GM21825 (cell line): Measurements from ENCODE around the gene CTNND2.

Experiments used
- ATAC-seq: cut with Tn5 transposase; IDR thresholded peaks from one replicate; pipeline ENCODE4 v1.9.1; 2021; ENCODE audit warnings: mild to moderate bottlenecking, moderate library complexity; ENCODE audit not compliant: unreplicated experiment

CTNND2 gene

GRCh38 chr5:11277323-11277722 is 626.9 kb downstream of the CTNND2 start:
- ATAC-seq = no peak

- ATAC-seq = no peak
Observed at GRCh38 chr5:11273180-11273903, 630.9 kb downstream of the CTNND2 start.

- ATAC-seq = no peak
Observed at GRCh38 chr5:11269515-11269914, 634.7 kb downstream of the CTNND2 start.

GRCh38 chr5:11268891-11269290 is 635.4 kb downstream of the CTNND2 start:
- ATAC-seq = no peak

- ATAC-seq = no peak
Observed at GRCh38 chr5:11266331-11266730, 637.9 kb downstream of the CTNND2 start.

- ATAC-seq = no peak
Observed at GRCh38 chr5:11261241-11261640, 643.0 kb downstream of the CTNND2 start.

- ATAC-seq = no peak
Observed at GRCh38 chr5:11258001-11258400, 646.2 kb downstream of the CTNND2 start.

- ATAC-seq = no peak
Observed at GRCh38 chr5:11252523-11252922, 651.7 kb downstream of the CTNND2 start.

GRCh38 chr5:11252075-11252474 is 652.2 kb downstream of the CTNND2 start:
- no peak for ATAC-seq

- no peak for ATAC-seq
Observed at GRCh38 chr5:11251247-11251646, 653.0 kb downstream of the CTNND2 start.

- no peak for ATAC-seq
Observed at GRCh38 chr5:11248966-11249365, 655.3 kb downstream of the CTNND2 start.

- no peak for ATAC-seq
Observed at GRCh38 chr5:11247224-11247623, 657.0 kb downstream of the CTNND2 start.

GRCh38 chr5:11240293-11241190 is 663.7 kb downstream of the CTNND2 start:
- ATAC-seq = no peak

GRCh38 chr5:11239261-11240015 is 664.8 kb downstream of the CTNND2 start:
- ATAC-seq = no peak

- ATAC-seq = no peak
Observed at GRCh38 chr5:11234501-11234911, 669.7 kb downstream of the CTNND2 start.

GRCh38 chr5:11230890-11231289 is 673.4 kb downstream of the CTNND2 start:
- ATAC-seq = no peak

GRCh38 chr5:11227064-11227463 is 677.2 kb downstream of the CTNND2 start:
- no peak for ATAC-seq

- no peak for ATAC-seq
Observed at GRCh38 chr5:11224436-11225187, 679.6 kb downstream of the CTNND2 start.

GRCh38 chr5:11222169-11222568 is 682.1 kb downstream of the CTNND2 start:
- ATAC-seq = no peak

GRCh38 chr5:11214864-11215644 is 689.2 kb downstream of the CTNND2 start:
- no peak for ATAC-seq
